ENCODE measurements around the gene STARD10. TPM values are rescaled to one million over a fixed set of nuclear protein-coding genes. Genes with fewer than 3 reads are reported as not detected.

The STARD10 gene
- total and polyA plus RNA-seq, 11 donors, result 35.2 to 237 (median 55.2) TPM

GRCh38 chr11:72779495-72780128 lies 14.2 kb downstream of the STARD10 start:
- WGBS, 4 donors, result 91 to 94% (median 94%) methylated on average over 4 of the region's 4 CpGs
- Histone ChIP-seq H3K4me3 (no peak overlapping the region), H3K9me3 (no peaks in the 10 kb centered on the region), H3K4me1 (peaks cover 0 to 47% (median 31%) of the 10 kb centered on the region in 12 donors), H3K27ac (no peak overlapping the region), H3K27me3 (no peaks in the 10 kb centered on the region), H3K36me3 (no peaks in the 10 kb centered on the region)
- DNase-seq, result peak in 1 of 5 donors; percentile 9
- TF ChIP-seq POLR2A (IDR thresholded peaks at IDR 0.05), result no peak
- TF ChIP-seq CTCF (IDR thresholded peaks at IDR 0.05), result no peak
- no peak for ATAC-seq
- intact Hi-C loops (cut with DNase I), result loop anchor here in 2 of 10 donors (5.0 kb wide), 2 partner anchors 37 to 42 kb away; no protein-coding TSS in a partner anchor

- Histone ChIP-seq H3K27ac (peak overlapping the region in 2 of 12 donors; percentile 56 to 77), H3K4me1 (peaks cover 0 to 51% (median 32%) of the 10 kb centered on the region in 12 donors), H3K36me3 (no peaks in the 10 kb centered on the region), H3K4me3 (no peak overlapping the region), H3K9me3 (no peaks in the 10 kb centered on the region), H3K27me3 (no peaks in the 10 kb centered on the region)
- DNase-seq, result peak in 1 of 5 donors; percentile 18
- intact Hi-C loops (cut with DNase I), result loop anchor here in 1 of 10 donors (5.0 kb wide), 1 partner anchor 42 kb away; no protein-coding TSS in a partner anchor
- no peak for ATAC-seq
- TF ChIP-seq CTCF (IDR thresholded peaks at IDR 0.05) (no peak), POLR2A (IDR thresholded peaks at IDR 0.05) (no peak)
- WGBS, 4 donors, result 90 to 97% (median 95%) methylated on average over 7 of the region's 7 CpGs
These were observed 15.0 kb downstream of the STARD10 start for GRCh38 chr11:72778535-72779494.

- no peaks in the 10 kb centered on the region for H3K9me3 ChIP-seq
- intact Hi-C loops (cut with DNase I), result loop anchor here in 1 of 10 donors (5.0 kb wide), 1 partner anchor 41 kb away; no protein-coding TSS in a partner anchor
- H3K36me3 ChIP-seq, result no peaks in the 10 kb centered on the region
- WGBS, 4 donors, result 48 to 90% (median 73%) methylated on average over 4 to 5 of the region's 5 CpGs
- no peak overlapping the region for H3K4me3 ChIP-seq
- TF ChIP-seq POLR2A (IDR thresholded peaks at IDR 0.05) (no peak), CTCF (IDR thresholded peaks at IDR 0.05) (no peak)
- H3K4me1 ChIP-seq, result peaks cover 0 to 59% (median 36%) of the 10 kb centered on the region in 12 donors
- H3K27ac ChIP-seq, result peak overlapping the region in 10 of 12 donors; percentile 3 to 77 (median 62)
- no peak for ATAC-seq
- H3K27me3 ChIP-seq, result no peaks in the 10 kb centered on the region
- DNase-seq, result no peak
These were observed 16.0 kb downstream of the STARD10 start for GRCh38 chr11:72777755-72778278.

All from heart left ventricle (tissue), 16 donors.